ENCODE data around the gene C3orf20. TPM values are rescaled to one million over a fixed set of nuclear protein-coding genes. Genes with fewer than 3 reads are reported as not detected.

C3orf20 gene
- total and polyA plus RNA-seq, 2 experiments from 2014 or later: not detected

DNA sequence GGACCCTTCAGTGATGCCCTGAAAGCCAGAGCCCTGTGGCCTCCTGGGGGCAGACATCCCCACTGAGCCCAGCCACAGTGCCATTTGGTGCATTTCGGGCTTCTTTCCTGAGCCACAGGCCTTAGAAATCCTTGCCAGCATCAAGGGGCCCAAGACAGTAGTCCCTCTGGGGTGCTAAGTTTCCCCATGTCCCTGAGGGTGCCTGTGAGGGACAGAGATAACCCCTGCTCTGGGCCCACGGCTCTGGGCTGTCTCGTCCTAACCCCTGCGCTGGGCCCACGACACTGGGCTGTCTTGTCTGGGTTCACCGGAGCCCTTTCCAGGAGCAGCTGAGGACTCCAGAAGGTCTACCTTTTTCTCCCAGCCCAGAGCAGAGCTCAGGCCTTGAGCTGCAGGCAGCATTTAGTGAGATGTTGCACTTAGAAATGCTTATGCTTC lies 98.8 kb downstream of the C3orf20 start:
- no peak overlapping the region for H3K27ac ChIP-seq
- no peaks in the 10 kb centered on the region for H3K9me3 ChIP-seq (ENCODE audit: low read depth)
- no peak overlapping the region for H3K4me2 ChIP-seq (ENCODE audit: unreplicated experiment)
- no peak overlapping the region for H3K4me3 ChIP-seq
- H2AFZ ChIP-seq: no peak overlapping the region
- TF ChIP-seq EZH2 (IDR thresholded peaks at IDR 0.05; ENCODE audit: insufficient read depth, poor library complexity, severe bottlenecking) (no peak), EZH2phosphoT487 (IDR thresholded peaks at IDR 0.05; ENCODE audit: insufficient read depth, low read depth) (no peak)
- no peaks in the 10 kb centered on the region for H3K4me1 ChIP-seq (ENCODE audit: insufficient read depth)
- H3K27me3 ChIP-seq (replicated peaks; ENCODE audit: insufficient read depth): no peaks in the 10 kb centered on the region
- H3K36me3 ChIP-seq (ENCODE audit: low read depth): no peaks in the 10 kb centered on the region
- H3K9ac ChIP-seq: no peak overlapping the region
- no peaks in the 10 kb centered on the region for H3K79me2 ChIP-seq (ENCODE audit: insufficient read depth)
- DNase-seq: no peak
- in situ Hi-C loops (cut with MboI): no loop called here
- H3F3A ChIP-seq (ENCODE audit: insufficient read depth): no peaks in the 10 kb centered on the region
- no peaks in the 10 kb centered on the region for H3K9me2 ChIP-seq (ENCODE audit: insufficient read depth)
- WGBS, 2 experiments (ENCODE audit: low coverage in 1 of 2, low lambda C conversion rate in 2 of 2, missing lambda C conversion rate in 2 of 2): 67 to 80% methylated on average over 6 of the region's 6 CpGs
- no peaks in the 10 kb centered on the region for H4K20me1 ChIP-seq (ENCODE audit: insufficient read depth)

GRCh38 chr3:14774431-14774830 lies 99.5 kb downstream of the C3orf20 start:
- WGBS, 2 experiments (ENCODE audit: low coverage in 1 of 2, low lambda C conversion rate in 2 of 2, missing lambda C conversion rate in 2 of 2): 73 to 85% methylated on average over 12 of the region's 12 CpGs
- H2AFZ ChIP-seq: no peak overlapping the region

GRCh38 chr3:14775011-14775410 lies 100.1 kb downstream of the C3orf20 start:
- Histone ChIP-seq H4K20me1 (ENCODE audit: insufficient read depth) (no peaks in the 10 kb centered on the region), H3K27me3 (replicated peaks; ENCODE audit: insufficient read depth) (no peaks in the 10 kb centered on the region), H3F3A (ENCODE audit: insufficient read depth) (no peaks in the 10 kb centered on the region), H3K9me3 (ENCODE audit: low read depth) (peaks cover 5% of the 10 kb centered on the region), H3K27ac (no peak overlapping the region), H3K4me1 (ENCODE audit: insufficient read depth) (no peaks in the 10 kb centered on the region), H3K4me3 (no peak overlapping the region), H2AFZ (no peak overlapping the region), H3K4me2 (ENCODE audit: unreplicated experiment) (no peak overlapping the region), H3K9me2 (ENCODE audit: insufficient read depth) (no peaks in the 10 kb centered on the region), H3K79me2 (ENCODE audit: insufficient read depth) (no peaks in the 10 kb centered on the region), H3K36me3 (ENCODE audit: low read depth) (no peaks in the 10 kb centered on the region), H3K9ac (no peak overlapping the region)
- TF ChIP-seq EZH2 (IDR thresholded peaks at IDR 0.05; ENCODE audit: insufficient read depth, poor library complexity, severe bottlenecking) (no peak), EZH2phosphoT487 (IDR thresholded peaks at IDR 0.05; ENCODE audit: insufficient read depth, low read depth) (no peak)
- DNase-seq: no peak
- in situ Hi-C loops (cut with MboI): no loop called here
- 60 to 65% methylated on average over 7 of the region's 7 CpGs for WGBS, 2 experiments (ENCODE audit: low coverage in 1 of 2, low lambda C conversion rate in 2 of 2, missing lambda C conversion rate in 2 of 2)

More at GRCh38 chr3:14774431-14774830, 99.5 kb downstream of the C3orf20 start:
- no peaks in the 10 kb centered on the region for H4K20me1 ChIP-seq (ENCODE audit: insufficient read depth)
- in situ Hi-C loops (cut with MboI): no loop called here
- no peak for DNase-seq
- H3K27ac ChIP-seq: no peak overlapping the region
- H3K9ac ChIP-seq: no peak overlapping the region
- H3K9me3 ChIP-seq (ENCODE audit: low read depth): peaks cover 5% of the 10 kb centered on the region
- H3F3A ChIP-seq (ENCODE audit: insufficient read depth): no peaks in the 10 kb centered on the region
- H3K4me2 ChIP-seq (ENCODE audit: unreplicated experiment): no peak overlapping the region
- H3K4me1 ChIP-seq (ENCODE audit: insufficient read depth): no peaks in the 10 kb centered on the region
- no peaks in the 10 kb centered on the region for H3K79me2 ChIP-seq (ENCODE audit: insufficient read depth)
- no peak for TF ChIP-seq EZH2 (IDR thresholded peaks at IDR 0.05; ENCODE audit: insufficient read depth, poor library complexity, severe bottlenecking)
- TF ChIP-seq EZH2phosphoT487 (IDR thresholded peaks at IDR 0.05; ENCODE audit: insufficient read depth, low read depth): no peak
- no peak overlapping the region for H3K4me3 ChIP-seq
- H3K36me3 ChIP-seq (ENCODE audit: low read depth): no peaks in the 10 kb centered on the region
- H3K27me3 ChIP-seq (replicated peaks; ENCODE audit: insufficient read depth): no peaks in the 10 kb centered on the region
- no peaks in the 10 kb centered on the region for H3K9me2 ChIP-seq (ENCODE audit: insufficient read depth)

DNA sequence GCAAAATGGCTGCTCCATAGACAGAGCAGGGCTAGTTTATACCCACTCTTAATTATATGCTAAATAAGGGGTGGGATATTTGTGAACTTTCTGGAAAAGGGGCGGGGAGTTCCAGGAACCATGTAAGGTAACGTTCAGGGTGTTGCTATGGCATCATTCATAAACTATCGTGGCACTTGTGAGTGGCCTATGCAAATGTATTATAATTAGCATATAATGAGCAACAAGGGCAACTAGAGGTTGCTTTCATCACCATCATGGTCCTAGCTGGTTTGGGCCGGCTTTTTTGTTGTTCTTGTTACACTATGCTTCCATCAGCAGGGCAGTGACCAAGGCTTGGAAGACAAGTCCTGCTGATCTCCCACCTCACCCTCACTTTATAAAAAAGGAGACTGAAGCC lies 100.6 kb downstream of the C3orf20 start:
- DNase-seq: no peak
- H3K4me2 ChIP-seq (ENCODE audit: unreplicated experiment): no peak overlapping the region
- no peaks in the 10 kb centered on the region for H3K4me1 ChIP-seq (ENCODE audit: insufficient read depth)
- no peak overlapping the region for H2AFZ ChIP-seq
- WGBS, 2 experiments (ENCODE audit: low coverage in 1 of 2, low lambda C conversion rate in 2 of 2, missing lambda C conversion rate in 2 of 2): 39 to 62% methylated on average over 4 of the region's 4 CpGs
- no peaks in the 10 kb centered on the region for H3K36me3 ChIP-seq (ENCODE audit: low read depth)
- H4K20me1 ChIP-seq (ENCODE audit: insufficient read depth): no peaks in the 10 kb centered on the region
- H3K79me2 ChIP-seq (ENCODE audit: insufficient read depth): no peaks in the 10 kb centered on the region
- no peak overlapping the region for H3K9ac ChIP-seq
- TF ChIP-seq EZH2phosphoT487 (IDR thresholded peaks at IDR 0.05; ENCODE audit: insufficient read depth, low read depth) (no peak), EZH2 (IDR thresholded peaks at IDR 0.05; ENCODE audit: insufficient read depth, poor library complexity, severe bottlenecking) (no peak)
- no peaks in the 10 kb centered on the region for H3K9me2 ChIP-seq (ENCODE audit: insufficient read depth)
- H3K27me3 ChIP-seq (replicated peaks; ENCODE audit: insufficient read depth): no peaks in the 10 kb centered on the region
- H3F3A ChIP-seq (ENCODE audit: insufficient read depth): no peaks in the 10 kb centered on the region
- H3K9me3 ChIP-seq (ENCODE audit: low read depth): peaks cover 5% of the 10 kb centered on the region
- in situ Hi-C loops (cut with MboI): no loop called here
- no peak overlapping the region for H3K4me3 ChIP-seq
- no peak overlapping the region for H3K27ac ChIP-seq

All from GM23248 (cell line).